ENCODE data around the gene FRMD8. TPM values are rescaled to one million over a fixed set of nuclear protein-coding genes. Genes with fewer than 3 reads are reported as not detected.

FRMD8 gene
- total and polyA plus RNA-seq, 10 donors, result 19.3 to 128 (median 84.0) TPM

- peak overlapping the region; percentile 14 to 88 (median 78) for H3K27ac ChIP-seq
- no peak for TF ChIP-seq POLR2AphosphoS5 (IDR thresholded peaks at IDR 0.05)
- TF ChIP-seq, protein P1, sequence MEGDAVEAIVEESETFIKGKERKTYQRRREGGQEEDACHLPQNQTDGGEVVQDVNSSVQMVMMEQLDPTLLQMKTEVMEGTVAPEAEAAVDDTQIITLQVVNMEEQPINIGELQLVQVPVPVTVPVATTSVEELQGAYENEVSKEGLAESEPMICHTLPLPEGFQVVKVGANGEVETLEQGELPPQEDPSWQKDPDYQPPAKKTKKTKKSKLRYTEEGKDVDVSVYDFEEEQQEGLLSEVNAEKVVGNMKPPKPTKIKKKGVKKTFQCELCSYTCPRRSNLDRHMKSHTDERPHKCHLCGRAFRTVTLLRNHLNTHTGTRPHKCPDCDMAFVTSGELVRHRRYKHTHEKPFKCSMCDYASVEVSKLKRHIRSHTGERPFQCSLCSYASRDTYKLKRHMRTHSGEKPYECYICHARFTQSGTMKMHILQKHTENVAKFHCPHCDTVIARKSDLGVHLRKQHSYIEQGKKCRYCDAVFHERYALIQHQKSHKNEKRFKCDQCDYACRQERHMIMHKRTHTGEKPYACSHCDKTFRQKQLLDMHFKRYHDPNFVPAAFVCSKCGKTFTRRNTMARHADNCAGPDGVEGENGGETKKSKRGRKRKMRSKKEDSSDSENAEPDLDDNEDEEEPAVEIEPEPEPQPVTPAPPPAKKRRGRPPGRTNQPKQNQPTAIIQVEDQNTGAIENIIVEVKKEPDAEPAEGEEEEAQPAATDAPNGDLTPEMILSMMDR (IDR thresholded peaks at IDR 0.05 in 8 of 11, conservative IDR thresholded peaks at IDR 0.05 in 3 of 11), result no peak
- no peak for TF ChIP-seq POLR2A (IDR thresholded peaks at IDR 0.05)
These were observed 23.5 kb upstream of the FRMD8 start for GRCh38 chr11:65362966-65363365.

GRCh38 chr11:65363770-65364169 lies 22.7 kb upstream of the FRMD8 start:
- no peak for DNase-seq
- H3K27ac ChIP-seq, result no peak overlapping the region
- 68 to 86% (median 71%) methylated on average over 3 of the region's 3 CpGs for WGBS, 5 donors
- H3K36me3 ChIP-seq, result no peaks in the 10 kb centered on the region
- TF ChIP-seq, protein P1 (IDR thresholded peaks at IDR 0.05 in 8 of 11, conservative IDR thresholded peaks at IDR 0.05 in 3 of 11), result no peak
- TF ChIP-seq POLR2A (IDR thresholded peaks at IDR 0.05) (no peak), POLR2AphosphoS5 (IDR thresholded peaks at IDR 0.05) (no peak)
- H3K27me3 ChIP-seq (replicated peaks in 1 of 7), result no peaks in the 10 kb centered on the region
- H3K4me3 ChIP-seq, result no peak overlapping the region
- no peaks in the 10 kb centered on the region for H3K9me3 ChIP-seq
- peaks cover 6 to 35% (median 19%) of the 10 kb centered on the region in 6 donors for H3K4me1 ChIP-seq
- intact Hi-C loops (cut with DNase I; ENCODE audit: low total_unique reads), result no loop called here

More at GRCh38 chr11:65362966-65363365, 23.5 kb upstream of the FRMD8 start:
- Histone ChIP-seq H3K27me3 (replicated peaks in 1 of 7) (no peaks in the 10 kb centered on the region), H3K4me3 (peak overlapping the region in 1 of 8 donors; percentile 51), H3K36me3 (no peaks in the 10 kb centered on the region), H3K9me3 (no peaks in the 10 kb centered on the region), H3K4me1 (peaks cover 6 to 35% (median 19%) of the 10 kb centered on the region in 6 donors)
- DNase-seq, result peak; percentile 39
- intact Hi-C loops (cut with DNase I; ENCODE audit: low total_unique reads), result no loop called here
- WGBS, 5 donors, result 79 to 87% (median 82%) methylated on average over 6 of the region's 6 CpGs

DNA sequence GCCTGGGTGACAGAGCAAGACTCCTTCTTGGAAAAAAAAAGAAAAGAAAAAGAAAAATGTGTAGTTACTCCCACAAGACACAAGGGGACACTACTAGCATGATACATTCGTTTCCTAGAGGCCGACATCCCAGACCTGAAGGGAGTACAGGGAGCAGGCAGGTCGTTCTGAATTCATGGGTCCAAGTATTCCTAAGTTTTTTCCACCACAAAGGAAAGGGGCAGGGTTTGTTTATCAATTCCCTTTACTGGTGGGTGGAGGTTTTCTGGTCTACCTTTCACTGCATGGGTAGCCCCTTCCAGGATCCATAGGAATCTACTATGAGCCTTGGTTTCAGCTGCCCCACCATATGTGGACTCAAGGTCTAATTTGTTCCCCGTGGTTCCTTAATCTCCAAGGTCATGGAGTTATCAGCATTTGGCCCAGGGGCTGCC lies 20.1 kb upstream of the FRMD8 start:
- Histone ChIP-seq H3K4me3 (no peak overlapping the region), H3K4me1 (peaks cover 6 to 35% (median 19%) of the 10 kb centered on the region in 6 donors), H3K36me3 (no peaks in the 10 kb centered on the region), H3K27ac (no peak overlapping the region), H3K27me3 (replicated peaks in 1 of 7) (no peaks in the 10 kb centered on the region), H3K9me3 (no peaks in the 10 kb centered on the region)
- TF ChIP-seq POLR2AphosphoS5 (IDR thresholded peaks at IDR 0.05), result peak in 1 of 3 donors; percentile 59
- TF ChIP-seq, protein P1 (IDR thresholded peaks at IDR 0.05 in 8 of 11, conservative IDR thresholded peaks at IDR 0.05 in 3 of 11), result peak; percentile 31 to 97 (median 72)
- TF ChIP-seq POLR2A (IDR thresholded peaks at IDR 0.05), result no peak
- no peak for DNase-seq
- intact Hi-C loops (cut with DNase I; ENCODE audit: low total_unique reads), result no loop called here
- WGBS, 5 donors, result 1 to 7% (median 3%) methylated on average over 4 of the region's 4 CpGs

GRCh38 chr11:65370659-65371049 lies 15.8 kb upstream of the FRMD8 start:
- intact Hi-C loops (cut with DNase I; ENCODE audit: low total_unique reads), result loop anchor here (5.0 kb wide), 1 partner anchor 137 kb away; no protein-coding TSS in a partner anchor
- H3K27ac ChIP-seq, result no peak overlapping the region
- no peak for DNase-seq

More at GRCh38 chr11:65370659-65371049, 15.8 kb upstream of the FRMD8 start:
- Histone ChIP-seq H3K4me3 (no peak overlapping the region), H3K9me3 (no peaks in the 10 kb centered on the region), H3K27me3 (replicated peaks in 1 of 7) (no peaks in the 10 kb centered on the region), H3K4me1 (peaks cover 6 to 15% (median 8%) of the 10 kb centered on the region in 6 donors), H3K36me3 (peaks cover 0 to 6% (median 0%) of the 10 kb centered on the region in 6 donors)
- TF ChIP-seq, protein P1 (IDR thresholded peaks at IDR 0.05 in 8 of 11, conservative IDR thresholded peaks at IDR 0.05 in 3 of 11), result no peak
- TF ChIP-seq POLR2AphosphoS5 (IDR thresholded peaks at IDR 0.05), result no peak
- no peak for TF ChIP-seq POLR2A (IDR thresholded peaks at IDR 0.05)
- 77 to 87% (median 86%) methylated on average over 6 of the region's 6 CpGs for WGBS, 5 donors

Measured in spleen (tissue), 11 donors.